ENCODE results near the gene SPOCK1. TPM values are rescaled to one million over a fixed set of nuclear protein-coding genes. Genes with fewer than 3 reads are reported as not detected.

Gene SPOCK1
- total and polyA plus RNA-seq, 2 donors (not counting 3 experiments of a cell fraction or from before 2014, with no cell fraction given) = 144 to 280 TPM

GRCh38 chr5:137497396-137498290 is 1.5 kb downstream of the SPOCK1 start:
- Histone ChIP-seq H3K79me2 (ENCODE audit: control insufficient read depth, insufficient read depth, low read length) (peaks cover 63% of the 10 kb centered on the region), H3K27ac (ENCODE audit: insufficient read depth, low read depth, low read length) (peak overlapping the region; percentile 39), H3K27me3 (ENCODE audit: control insufficient read depth in 2 of 2, insufficient read depth in 2 of 2, low read length in 2 of 2) (peaks cover 6% of the 10 kb centered on the region in 2 experiments), H3K9me3 (replicated peaks; ENCODE audit: control insufficient read depth, insufficient read depth, low read length) (no peaks in the 10 kb centered on the region), H3K36me3 (ENCODE audit: control insufficient read depth in 2 of 2, extremely low read depth in 1 of 2, insufficient read depth in 2 of 2, low read length in 2 of 2) (peaks cover 0 to 2% of the 10 kb centered on the region in 2 experiments), H3K4me3 (replicated peaks in 1 of 3; ENCODE audit: insufficient read depth in 1 of 3, low read depth in 1 of 3, low read length in 3 of 3) (peak overlapping the region; percentile 54 to 93 (median 56)), H2AFZ (ENCODE audit: low read depth, low read length) (peak overlapping the region; percentile 74), H3K9ac (replicated peaks; ENCODE audit: extremely low read depth, insufficient read depth, low read length) (peak overlapping the region; percentile 55), H4K20me1 (replicated peaks; ENCODE audit: control insufficient read depth, extremely low read depth, insufficient read depth, low read length) (no peaks in the 10 kb centered on the region), H3K9me1 (replicated peaks; ENCODE audit: control insufficient read depth, extremely low read depth, insufficient read depth, low read length) (no peaks in the 10 kb centered on the region), H3K4me2 (ENCODE audit: insufficient read depth, low read length) (peak overlapping the region; percentile 91), H3K4me1 (ENCODE audit: control insufficient read depth, extremely low read depth, insufficient read depth, low read length) (peaks cover 20% of the 10 kb centered on the region)
- dilution Hi-C loops (cut with MboI; ENCODE audit: extremely low pct_ligation_motif_present, low sequenced_read_pairs) (no loop called here), intact Hi-C loops (cut with micrococcal nuclease) (loop anchor here (1.0 to 5.0 kb wide), 4 partner anchors 10 to 423 kb away; no protein-coding TSS in a partner anchor)
- ChIA-PET POLR2A (no interaction called here), CTCF (interaction anchor here (0.6 to 9.6 kb wide), 18 partner anchors 10 to 695 kb away, joined by 3 to 173 read pairs (median 4); no protein-coding TSS in a partner anchor)
- peak; percentile 30 for DNase-seq (ENCODE audit: low read depth, low spot score)
- TF ChIP-seq JUN (IDR thresholded peaks at IDR 0.05; ENCODE audit: borderline replicate concordance, insufficient read depth, insufficient read length, low read depth) = no peak
- TF ChIP-seq POLR2AphosphoS5 (IDR thresholded peaks at IDR 0.05; ENCODE audit: insufficient read depth, low read depth, low read length) = no peak
- no peak for TF ChIP-seq MYC (IDR thresholded peaks at IDR 0.05; ENCODE audit: low read depth, low read length)
- TF ChIP-seq POLR2A (IDR thresholded peaks at IDR 0.05; ENCODE audit: low read depth, low read length) = peak; percentile 0
- no peak for TF ChIP-seq FOS (IDR thresholded peaks at IDR 0.05; ENCODE audit: borderline replicate concordance, insufficient read depth, low read length)
- peak in 1 of 2 donors; percentile 3 for TF ChIP-seq CTCF (IDR thresholded peaks at IDR 0.05; ENCODE audit: extremely low read depth in 1 of 2, insufficient read depth in 1 of 2, low read depth in 1 of 2, low read length in 2 of 2)
- TF ChIP-seq MAX (IDR thresholded peaks at IDR 0.05; ENCODE audit: insufficient read depth, insufficient read length) = no peak
- no peak for TF ChIP-seq GATA2 (IDR thresholded peaks at IDR 0.05; ENCODE audit: insufficient read depth, insufficient read length, low read depth, low read length)
- peak; percentile 46 for FAIRE-seq
- TSS peak; percentile 82 for BruUV-seq (replicated peaks)

Measured in endothelial cell of umbilical vein (primary cell).